MCF 10A (cell line): ENCODE results near the gene CCDC185. TPM values are rescaled to one million over a fixed set of nuclear protein-coding genes. Genes with fewer than 3 reads are reported as not detected.

ENCODE experiments used
- BruUV-seq: library from RNA; stranded (reverse); fragments of 400-500 nt; replicated peaks from 2 replicates; lab custom pipeline; 2021; lab: Mats Ljungman, UMichigan
- CTCF ChIA-PET: fragments of 300-600 bp; sonication (Branson Sonifier 250); formaldehyde crosslinking; extraction: SDS; loops from one replicate; lab custom pipeline; 2021; ENCODE audit warnings: antibody characterized with exemption, inconsistent platforms; lab: Yijun Ruan, JAX
- POLR2A ChIA-PET: fragments of 300-600, 350-650 bp; sonication (Branson Sonifier 250); formaldehyde crosslinking; extraction: SDS; loops from one replicate; lab custom pipeline; 2020; ENCODE audit warnings: antibody characterized with exemption, inconsistent platforms; lab: Yijun Ruan, JAX
- DNase-seq: peaks from one replicate; pipeline ENCODE4 v3.0.0-alpha.2; 2018; ENCODE audit not compliant: unreplicated experiment
- H3K27ac Mint-ChIP-seq: one replicate; pipeline ENCODE4 v1.8.0; 2022; ENCODE audit warnings: mild to moderate bottlenecking, low read depth, mixed read lengths; ENCODE audit not compliant: unreplicated experiment
- H3K27me3 Mint-ChIP-seq: one replicate; pipeline ENCODE4 v1.8.0; 2022; ENCODE audit warnings: mixed read lengths; ENCODE audit not compliant: insufficient read depth, unreplicated experiment
- H3K36me3 Mint-ChIP-seq: one replicate; pipeline ENCODE4 v1.8.0; 2022; ENCODE audit warnings: mild to moderate bottlenecking, moderate library complexity, mixed read lengths; ENCODE audit not compliant: insufficient read depth, unreplicated experiment
- H3K4me1 Mint-ChIP-seq: one replicate; pipeline ENCODE4 v1.8.0; 2022; ENCODE audit warnings: mixed read lengths; ENCODE audit not compliant: insufficient read depth, unreplicated experiment
- H3K4me3 Mint-ChIP-seq: one replicate; pipeline ENCODE4 v1.8.0; 2022; ENCODE audit warnings: mild to moderate bottlenecking, moderate library complexity, mixed read lengths; ENCODE audit not compliant: unreplicated experiment
- H3K9me3 Mint-ChIP-seq: one replicate; pipeline ENCODE4 v1.8.0; 2022; ENCODE audit warnings: mixed read lengths; ENCODE audit not compliant: unreplicated experiment
- intact Hi-C: fragments of 100-400 bp; cut with micrococcal nuclease; formaldehyde crosslinking; loops from 2 replicates; pipeline ENCODE4 v1.14.1; 2022
- total RNA-seq: library from RNA; stranded (reverse); gene quantifications from 2 replicates; pipeline ENCODE4 v1.2.3, GENCODE V29; 2022
- TF ChIP-seq, protein P1 (sequence below): fragments of 200-600 bp; IDR thresholded peaks from one replicate; pipeline ENCODE4 v1.8.0; 2022; ENCODE audit warnings: antibody characterized with exemption, mild to moderate bottlenecking; ENCODE audit not compliant: unreplicated experiment

CCDC185 gene
- total RNA-seq, 1 experiment from 2014 or later: not detected

DNA sequence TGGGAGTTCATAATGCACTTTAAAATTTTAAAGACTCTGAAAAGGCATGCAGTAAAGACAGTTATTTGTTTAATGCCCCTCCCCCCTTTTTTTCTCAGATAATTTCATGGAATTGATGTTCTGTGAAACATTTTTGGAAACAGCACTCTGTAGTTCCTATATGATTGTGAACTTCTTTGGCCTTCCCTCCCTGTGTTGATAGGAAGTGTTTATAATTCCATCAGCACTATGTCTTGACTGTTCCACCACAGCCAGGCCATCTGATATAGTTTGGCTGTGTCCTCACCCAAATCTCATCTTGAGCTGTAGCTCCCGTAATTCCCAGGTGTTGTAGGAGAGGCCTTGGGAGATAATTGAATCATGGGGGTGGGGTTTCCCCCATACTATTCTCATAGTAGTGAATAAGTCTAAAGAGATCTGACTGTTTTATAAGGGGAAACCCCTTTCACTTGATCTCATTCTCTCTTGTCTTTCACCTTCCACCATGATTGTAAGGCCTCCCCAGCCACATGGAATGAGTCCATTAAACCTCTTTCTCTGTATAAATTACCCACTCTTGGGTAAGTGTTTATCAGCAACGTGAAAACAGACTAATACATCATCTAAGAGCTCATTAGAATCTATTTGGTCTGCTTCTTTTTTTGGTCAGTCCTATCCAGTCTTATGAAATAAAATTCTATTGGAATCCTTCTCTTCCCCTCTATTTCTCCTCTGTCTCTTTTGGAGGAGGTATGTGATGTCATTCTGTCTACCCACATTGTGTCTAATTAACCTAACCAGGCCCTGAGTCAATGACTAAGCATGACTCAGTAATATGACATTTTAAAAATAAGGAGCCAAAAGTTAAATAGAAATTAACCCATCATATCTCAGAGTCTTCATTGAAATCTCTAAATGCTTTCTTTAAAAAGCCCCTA is 8.9 kb downstream of the CCDC185 start:
- no peak overlapping the region for H3K4me3 Mint-ChIP-seq
- H3K36me3 Mint-ChIP-seq: no peaks in the 10 kb centered on the region
- peak; percentile 90 for DNase-seq
- no peaks in the 10 kb centered on the region for H3K9me3 Mint-ChIP-seq
- ChIA-PET POLR2A (interaction anchor here (0.9 to 1.3 kb wide), 2 partner anchors 12 to 19 kb away, joined by 3 read pairs; no protein-coding TSS in a partner anchor), CTCF (interaction anchor here (0.5 to 1.3 kb wide), 3 partner anchors 126 to 445 kb away, joined by 3 to 5 read pairs (median 3); no protein-coding TSS in a partner anchor)
- H3K27me3 Mint-ChIP-seq: no peaks in the 10 kb centered on the region
- intact Hi-C loops: no loop called here
- peaks cover 24% of the 10 kb centered on the region for H3K4me1 Mint-ChIP-seq
- TF ChIP-seq, protein P1, sequence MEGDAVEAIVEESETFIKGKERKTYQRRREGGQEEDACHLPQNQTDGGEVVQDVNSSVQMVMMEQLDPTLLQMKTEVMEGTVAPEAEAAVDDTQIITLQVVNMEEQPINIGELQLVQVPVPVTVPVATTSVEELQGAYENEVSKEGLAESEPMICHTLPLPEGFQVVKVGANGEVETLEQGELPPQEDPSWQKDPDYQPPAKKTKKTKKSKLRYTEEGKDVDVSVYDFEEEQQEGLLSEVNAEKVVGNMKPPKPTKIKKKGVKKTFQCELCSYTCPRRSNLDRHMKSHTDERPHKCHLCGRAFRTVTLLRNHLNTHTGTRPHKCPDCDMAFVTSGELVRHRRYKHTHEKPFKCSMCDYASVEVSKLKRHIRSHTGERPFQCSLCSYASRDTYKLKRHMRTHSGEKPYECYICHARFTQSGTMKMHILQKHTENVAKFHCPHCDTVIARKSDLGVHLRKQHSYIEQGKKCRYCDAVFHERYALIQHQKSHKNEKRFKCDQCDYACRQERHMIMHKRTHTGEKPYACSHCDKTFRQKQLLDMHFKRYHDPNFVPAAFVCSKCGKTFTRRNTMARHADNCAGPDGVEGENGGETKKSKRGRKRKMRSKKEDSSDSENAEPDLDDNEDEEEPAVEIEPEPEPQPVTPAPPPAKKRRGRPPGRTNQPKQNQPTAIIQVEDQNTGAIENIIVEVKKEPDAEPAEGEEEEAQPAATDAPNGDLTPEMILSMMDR: no peak
- peak overlapping the region; percentile 2 for H3K27ac Mint-ChIP-seq
- BruUV-seq: no TSS peak

DNA sequence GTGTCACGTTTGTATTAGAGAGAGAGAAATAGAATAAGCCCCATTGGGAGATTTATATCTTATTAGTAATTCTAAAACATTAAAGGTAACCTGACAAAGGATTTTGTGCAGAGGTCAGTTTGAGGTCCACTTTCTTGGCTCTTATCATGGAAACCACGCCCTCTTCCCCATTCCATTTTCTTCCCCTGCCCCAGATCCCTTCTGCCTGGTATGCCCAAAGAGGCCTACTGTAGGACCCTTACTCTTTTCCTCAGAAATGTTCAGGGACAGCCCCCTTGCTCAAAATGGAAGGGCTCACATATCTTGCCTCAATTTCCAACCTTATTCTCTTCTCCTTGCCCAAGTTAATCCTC is 9.6 kb downstream of the CCDC185 start:
- Mint-ChIP-seq H3K27me3 (no peaks in the 10 kb centered on the region), H3K9me3 (no peaks in the 10 kb centered on the region), H3K4me1 (peaks cover 24% of the 10 kb centered on the region), H3K27ac (peak overlapping the region; percentile 12), H3K4me3 (no peak overlapping the region), H3K36me3 (no peaks in the 10 kb centered on the region)
- BruUV-seq: no TSS peak
- TF ChIP-seq, protein P1: no peak
- CTCF ChIA-PET: interaction anchor here (1.3 kb wide), 1 partner anchor 269 kb away, joined by 5 read pairs; no protein-coding TSS in a partner anchor
- POLR2A ChIA-PET: interaction anchor here (1.3 to 1.6 kb wide), 2 partner anchors 12 to 18 kb away, joined by 3 to 5 read pairs; no protein-coding TSS in a partner anchor
- intact Hi-C loops: no loop called here
- no peak for DNase-seq

DNA sequence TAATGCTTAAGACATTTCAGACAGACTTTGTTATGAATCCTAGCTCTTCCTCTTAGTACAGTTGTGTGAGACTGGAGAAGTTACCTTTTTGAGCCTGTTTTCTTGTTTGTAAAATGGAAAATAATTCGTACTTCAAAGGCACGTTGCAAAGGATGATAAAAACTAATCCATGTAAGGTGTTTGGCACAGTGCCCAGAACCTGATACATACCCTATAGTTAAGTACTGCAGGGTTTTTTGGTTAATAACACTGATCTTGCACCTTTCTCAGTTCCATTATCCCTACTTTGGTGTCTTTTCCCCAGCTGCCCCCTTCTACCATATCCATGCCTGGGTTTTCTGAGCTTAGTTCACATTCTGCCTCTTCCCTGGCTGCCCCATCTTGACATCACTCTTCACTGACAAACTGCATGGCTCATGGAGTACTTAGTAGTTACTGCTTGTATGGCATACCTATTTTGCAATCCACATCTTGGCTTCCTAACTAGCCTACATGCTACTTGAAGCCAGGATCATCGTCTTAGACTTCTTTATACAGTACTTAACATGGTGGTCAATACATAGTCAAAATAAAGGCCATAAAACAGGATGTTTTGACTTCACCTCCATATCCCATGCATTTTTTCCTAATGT is 10.1 kb downstream of the CCDC185 start:
- BruUV-seq: no TSS peak
- Mint-ChIP-seq H3K27me3 (no peaks in the 10 kb centered on the region), H3K27ac (peak overlapping the region; percentile 12), H3K36me3 (no peaks in the 10 kb centered on the region), H3K4me3 (no peak overlapping the region), H3K4me1 (peaks cover 24% of the 10 kb centered on the region), H3K9me3 (no peaks in the 10 kb centered on the region)
- CTCF ChIA-PET: interaction anchor here (0.7 to 1.3 kb wide), 2 partner anchors 17 to 269 kb away, joined by 3 to 5 read pairs; no protein-coding TSS in a partner anchor
- intact Hi-C loops: no loop called here
- peak; percentile 76 for DNase-seq
- TF ChIP-seq, protein P1: no peak
- POLR2A ChIA-PET: interaction anchor here (0.7 to 1.6 kb wide), 3 partner anchors 12 to 268 kb away, joined by 3 to 5 read pairs (median 3); no protein-coding TSS in a partner anchor
